ENCODE results near the gene SORBS1.

Gene SORBS1

DNA sequence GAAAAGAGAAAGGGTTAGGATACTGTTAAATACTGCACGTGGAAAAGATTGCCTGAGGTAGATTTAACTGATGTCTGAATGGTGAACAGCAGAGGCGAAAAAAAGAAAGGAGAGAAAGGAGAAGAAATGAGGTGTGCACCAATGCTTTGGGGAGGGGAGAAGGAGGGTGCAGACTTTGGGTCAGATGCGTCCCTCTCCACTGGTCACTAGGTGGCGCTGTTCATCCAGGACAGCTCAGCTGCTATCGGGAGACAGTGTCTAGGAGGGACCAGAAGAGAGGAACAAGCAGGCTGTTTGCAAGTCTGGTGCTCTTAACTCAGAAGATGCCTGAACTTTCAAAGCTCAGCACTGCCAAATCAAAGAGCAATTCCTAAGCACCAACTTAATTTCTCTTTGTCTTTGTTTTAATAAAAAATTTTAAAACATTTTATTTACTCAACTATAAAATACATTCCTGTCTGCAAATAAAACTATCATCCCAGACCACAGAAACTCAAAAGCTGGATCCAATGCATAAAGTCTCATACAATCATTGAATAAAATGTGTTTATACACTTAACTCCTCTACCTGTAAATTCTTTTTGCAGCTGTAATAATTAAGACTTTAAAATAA lies 186.5 kb downstream of the SORBS1 start:
- no peak overlapping the region for H3K4me3 ChIP-seq (ENCODE audit: low read depth, low read length)
- TF ChIP-seq, protein P1, sequence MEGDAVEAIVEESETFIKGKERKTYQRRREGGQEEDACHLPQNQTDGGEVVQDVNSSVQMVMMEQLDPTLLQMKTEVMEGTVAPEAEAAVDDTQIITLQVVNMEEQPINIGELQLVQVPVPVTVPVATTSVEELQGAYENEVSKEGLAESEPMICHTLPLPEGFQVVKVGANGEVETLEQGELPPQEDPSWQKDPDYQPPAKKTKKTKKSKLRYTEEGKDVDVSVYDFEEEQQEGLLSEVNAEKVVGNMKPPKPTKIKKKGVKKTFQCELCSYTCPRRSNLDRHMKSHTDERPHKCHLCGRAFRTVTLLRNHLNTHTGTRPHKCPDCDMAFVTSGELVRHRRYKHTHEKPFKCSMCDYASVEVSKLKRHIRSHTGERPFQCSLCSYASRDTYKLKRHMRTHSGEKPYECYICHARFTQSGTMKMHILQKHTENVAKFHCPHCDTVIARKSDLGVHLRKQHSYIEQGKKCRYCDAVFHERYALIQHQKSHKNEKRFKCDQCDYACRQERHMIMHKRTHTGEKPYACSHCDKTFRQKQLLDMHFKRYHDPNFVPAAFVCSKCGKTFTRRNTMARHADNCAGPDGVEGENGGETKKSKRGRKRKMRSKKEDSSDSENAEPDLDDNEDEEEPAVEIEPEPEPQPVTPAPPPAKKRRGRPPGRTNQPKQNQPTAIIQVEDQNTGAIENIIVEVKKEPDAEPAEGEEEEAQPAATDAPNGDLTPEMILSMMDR (IDR thresholded peaks at IDR 0.05; ENCODE audit: low read depth, low read length): peak; percentile 86

DNA sequence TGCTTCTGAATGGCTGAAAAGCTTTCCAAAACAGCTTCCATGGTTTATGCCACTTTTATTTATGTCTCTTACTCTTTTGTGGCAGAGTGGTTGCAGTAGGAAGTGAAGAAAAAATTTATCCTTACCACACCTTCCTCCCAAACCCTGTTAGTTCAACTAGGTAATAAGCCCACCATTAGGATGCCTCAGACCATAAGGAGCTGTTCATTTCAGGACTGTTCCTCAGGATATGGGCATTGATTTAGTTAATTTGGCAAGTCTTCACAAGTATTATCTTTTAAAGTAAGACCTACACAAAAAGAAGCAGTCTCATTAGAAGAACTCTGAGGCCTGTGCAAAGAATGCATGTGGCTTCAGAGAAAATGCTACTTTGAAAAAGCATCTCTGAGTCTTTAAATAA lies 187.5 kb downstream of the SORBS1 start:
- H3K4me3 ChIP-seq (ENCODE audit: low read depth, low read length): no peak overlapping the region
- TF ChIP-seq, protein P1 (IDR thresholded peaks at IDR 0.05; ENCODE audit: low read depth, low read length): no peak

GRCh38 chr10:95364342-95364741 lies 196.8 kb downstream of the SORBS1 start:
- no peak overlapping the region for H3K4me3 ChIP-seq (ENCODE audit: low read depth, low read length)
- TF ChIP-seq, protein P1 (IDR thresholded peaks at IDR 0.05; ENCODE audit: low read depth, low read length): no peak

- TF ChIP-seq, protein P1 (IDR thresholded peaks at IDR 0.05; ENCODE audit: low read depth, low read length): peak; percentile 48; the same call in 1 of the 2 replicates
- no peak overlapping the region for H3K4me3 ChIP-seq (ENCODE audit: low read depth, low read length)
Observed at GRCh38 chr10:95363303-95363912, 197.8 kb downstream of the SORBS1 start.

DNA sequence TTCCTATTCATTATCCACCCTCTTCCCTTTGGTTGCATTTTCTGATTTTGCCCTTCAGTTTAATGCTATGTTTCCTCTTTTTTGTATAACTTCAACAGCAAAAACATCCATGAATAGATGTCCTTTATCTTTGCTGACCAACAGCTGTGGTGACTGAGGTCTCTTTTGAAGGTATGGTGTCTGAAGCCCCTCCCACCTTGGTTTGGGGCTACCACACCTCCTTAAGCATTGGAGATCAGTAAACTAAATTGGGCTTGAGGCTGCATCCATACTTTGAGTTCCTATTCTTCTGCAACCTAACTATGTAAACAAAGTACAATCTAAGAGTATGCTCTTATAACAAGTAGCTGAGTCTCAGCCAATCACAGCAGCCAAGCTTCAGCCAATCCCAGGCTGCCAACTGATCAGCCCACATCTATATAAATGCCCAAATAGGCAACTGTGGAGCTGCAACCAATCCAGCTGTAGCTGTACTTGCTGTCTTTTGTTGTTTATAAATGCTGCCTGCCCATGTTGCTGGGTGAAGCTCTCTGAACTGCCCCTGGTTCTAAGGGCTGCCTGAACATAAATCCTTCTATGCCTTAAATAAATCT lies 201.0 kb downstream of the SORBS1 start:
- TF ChIP-seq, protein P1 (IDR thresholded peaks at IDR 0.05; ENCODE audit: low read depth, low read length): no peak

GRCh38 chr10:95359466-95359865 lies 201.7 kb downstream of the SORBS1 start:
- no peak overlapping the region for H3K4me3 ChIP-seq (ENCODE audit: low read depth, low read length)
- TF ChIP-seq, protein P1 (IDR thresholded peaks at IDR 0.05; ENCODE audit: low read depth, low read length): no peak

More for the DNA sequence above, 201.0 kb downstream of the SORBS1 start:
- no peak overlapping the region for H3K4me3 ChIP-seq (ENCODE audit: low read depth, low read length)
